Measurements from ENCODE around the gene DNAAF5. TPM values are rescaled to one million over a fixed set of nuclear protein-coding genes. Genes with fewer than 3 reads are reported as not detected.
A peak's percentile ranks its signal among the peaks of the same experiment; 100 is the strongest.

Gene DNAAF5
- polyA plus RNA-seq, 1 experiment = 12.6 TPM

- no peak overlapping the region for H3K4me3 ChIP-seq (ENCODE audit: low read depth, low read length)
- POLR2A ChIA-PET = no interaction called here
- no peaks in the 10 kb centered on the region for H3K27me3 ChIP-seq (ENCODE audit: control insufficient read depth, insufficient read depth, low read length)
- H3K27ac ChIP-seq (ENCODE audit: low read depth, low read length) = no peak overlapping the region
- TF ChIP-seq, protein P1, sequence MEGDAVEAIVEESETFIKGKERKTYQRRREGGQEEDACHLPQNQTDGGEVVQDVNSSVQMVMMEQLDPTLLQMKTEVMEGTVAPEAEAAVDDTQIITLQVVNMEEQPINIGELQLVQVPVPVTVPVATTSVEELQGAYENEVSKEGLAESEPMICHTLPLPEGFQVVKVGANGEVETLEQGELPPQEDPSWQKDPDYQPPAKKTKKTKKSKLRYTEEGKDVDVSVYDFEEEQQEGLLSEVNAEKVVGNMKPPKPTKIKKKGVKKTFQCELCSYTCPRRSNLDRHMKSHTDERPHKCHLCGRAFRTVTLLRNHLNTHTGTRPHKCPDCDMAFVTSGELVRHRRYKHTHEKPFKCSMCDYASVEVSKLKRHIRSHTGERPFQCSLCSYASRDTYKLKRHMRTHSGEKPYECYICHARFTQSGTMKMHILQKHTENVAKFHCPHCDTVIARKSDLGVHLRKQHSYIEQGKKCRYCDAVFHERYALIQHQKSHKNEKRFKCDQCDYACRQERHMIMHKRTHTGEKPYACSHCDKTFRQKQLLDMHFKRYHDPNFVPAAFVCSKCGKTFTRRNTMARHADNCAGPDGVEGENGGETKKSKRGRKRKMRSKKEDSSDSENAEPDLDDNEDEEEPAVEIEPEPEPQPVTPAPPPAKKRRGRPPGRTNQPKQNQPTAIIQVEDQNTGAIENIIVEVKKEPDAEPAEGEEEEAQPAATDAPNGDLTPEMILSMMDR (IDR thresholded peaks at IDR 0.05; ENCODE audit: low read depth, low read length) = no peak
- peaks cover 19% of the 10 kb centered on the region for H3K9me3 ChIP-seq (ENCODE audit: control insufficient read depth, insufficient read depth, low read length)
- CTCF ChIA-PET = interaction anchor here (1.0 kb wide), 1 partner anchor 51 kb away, joined by 6 read pairs; no protein-coding TSS in a partner anchor
- DNase-seq (ENCODE audit: low read depth, low spot score) = no peak
Measured at GRCh38 chr7:821688-822087, 95.2 kb downstream of the DNAAF5 start.

DNA sequence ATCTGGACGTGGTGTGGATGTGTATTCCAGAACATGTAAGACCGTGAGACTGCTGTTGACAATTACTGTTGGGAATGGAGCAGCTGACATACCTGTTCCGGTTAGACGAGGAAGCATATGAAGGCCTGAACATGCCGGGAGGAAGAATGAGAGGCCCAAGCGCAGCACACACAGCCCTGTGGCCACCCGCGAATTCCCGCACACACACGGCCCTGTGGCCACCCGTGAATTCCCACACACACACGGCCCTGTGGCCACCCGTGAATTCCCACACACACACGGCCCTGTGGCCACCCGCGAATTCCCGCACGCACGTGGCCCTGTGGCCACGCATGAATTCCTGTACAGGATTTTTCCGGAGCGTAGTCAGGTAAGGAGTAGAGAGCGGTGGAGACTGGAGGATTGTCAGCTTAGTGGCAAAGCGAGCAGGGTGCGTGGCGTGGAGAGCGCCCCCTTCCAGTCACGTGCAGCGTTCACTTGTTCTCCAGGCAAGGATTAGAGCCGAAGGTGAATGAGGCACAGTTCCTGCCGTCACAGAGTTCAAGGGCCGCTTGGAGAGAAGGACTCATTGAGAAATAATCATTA, 96.3 kb downstream of the DNAAF5 start:
- Histone ChIP-seq H3K27me3 (ENCODE audit: control insufficient read depth, insufficient read depth, low read length) (no peaks in the 10 kb centered on the region), H3K27ac (ENCODE audit: low read depth, low read length) (no peak overlapping the region), H3K4me3 (ENCODE audit: low read depth, low read length) (no peak overlapping the region), H3K9me3 (ENCODE audit: control insufficient read depth, insufficient read depth, low read length) (peaks cover 19% of the 10 kb centered on the region)
- no peak for DNase-seq (ENCODE audit: low read depth, low spot score)
- POLR2A ChIA-PET = no interaction called here
- CTCF ChIA-PET = no interaction called here
- TF ChIP-seq, protein P1 (IDR thresholded peaks at IDR 0.05; ENCODE audit: low read depth, low read length) = no peak

- ChIA-PET CTCF (no interaction called here), POLR2A (no interaction called here)
- H3K27me3 ChIP-seq (ENCODE audit: control insufficient read depth, insufficient read depth, low read length) = no peaks in the 10 kb centered on the region
- H3K4me3 ChIP-seq (ENCODE audit: low read depth, low read length) = no peak overlapping the region
- H3K9me3 ChIP-seq (ENCODE audit: control insufficient read depth, insufficient read depth, low read length) = peaks cover 14% of the 10 kb centered on the region
- TF ChIP-seq, protein P1 (IDR thresholded peaks at IDR 0.05; ENCODE audit: low read depth, low read length) = no peak
- no peak overlapping the region for H3K27ac ChIP-seq (ENCODE audit: low read depth, low read length)
- DNase-seq (ENCODE audit: low read depth, low spot score) = no peak
Measured at GRCh38 chr7:823649-824048, 97.2 kb downstream of the DNAAF5 start.

DNA sequence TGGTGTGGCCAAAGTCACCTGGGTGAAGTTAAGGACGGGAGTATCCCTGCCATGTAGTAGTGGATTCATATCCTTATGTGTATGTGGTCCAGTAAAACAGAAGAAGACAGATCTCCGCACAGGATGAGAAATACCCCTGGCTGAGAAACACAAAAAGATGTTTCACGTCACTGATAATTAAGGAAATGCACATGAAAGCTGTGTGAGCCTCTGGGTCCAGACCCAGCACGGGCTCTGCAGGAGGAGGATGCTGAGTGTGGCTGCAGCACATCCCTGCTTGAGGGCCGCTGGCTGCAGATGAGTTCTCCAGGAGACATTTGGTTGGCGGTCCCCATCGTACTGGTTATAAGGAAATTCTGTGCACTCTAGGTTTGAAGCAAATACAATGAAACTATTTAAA, 97.6 kb downstream of the DNAAF5 start:
- H3K27me3 ChIP-seq (ENCODE audit: control insufficient read depth, insufficient read depth, low read length) = no peaks in the 10 kb centered on the region
- ChIA-PET CTCF (interaction anchor here (0.6 kb wide), 1 partner anchor 140 kb away, joined by 3 read pairs; no protein-coding TSS in a partner anchor), POLR2A (no interaction called here)
- TF ChIP-seq, protein P1 (IDR thresholded peaks at IDR 0.05; ENCODE audit: low read depth, low read length) = no peak
- H3K4me3 ChIP-seq (ENCODE audit: low read depth, low read length) = no peak overlapping the region
- no peak overlapping the region for H3K27ac ChIP-seq (ENCODE audit: low read depth, low read length)
- H3K9me3 ChIP-seq (ENCODE audit: control insufficient read depth, insufficient read depth, low read length) = peaks cover 11% of the 10 kb centered on the region
- no peak for DNase-seq (ENCODE audit: low read depth, low spot score)

DNA sequence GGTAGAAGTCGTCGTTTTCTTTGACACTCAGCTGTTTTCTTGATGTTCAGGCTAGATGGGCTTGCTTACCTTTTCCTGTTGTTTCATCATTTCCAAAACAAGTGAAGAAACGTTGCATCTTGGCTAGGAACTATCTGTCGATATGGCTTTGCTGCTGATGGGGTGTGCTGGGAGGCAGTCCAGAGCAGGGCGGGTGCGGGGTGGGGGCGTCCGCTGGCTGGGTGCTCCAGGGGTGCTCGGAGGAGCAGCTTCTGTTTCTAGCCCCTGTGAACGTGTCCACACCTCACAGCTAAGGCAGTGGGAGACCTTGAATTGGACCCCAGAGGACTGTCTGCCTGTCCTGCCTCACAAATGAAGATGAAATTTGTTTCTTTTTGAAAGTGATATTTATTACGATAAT, 98.2 kb downstream of the DNAAF5 start:
- TF ChIP-seq, protein P1 (IDR thresholded peaks at IDR 0.05; ENCODE audit: low read depth, low read length) = no peak
- ChIA-PET POLR2A (no interaction called here), CTCF (interaction anchor here (0.6 kb wide), 1 partner anchor 140 kb away, joined by 3 read pairs; no protein-coding TSS in a partner anchor)
- no peak overlapping the region for H3K4me3 ChIP-seq (ENCODE audit: low read depth, low read length)
- peak overlapping the region; percentile 11 for H3K27ac ChIP-seq (ENCODE audit: low read depth, low read length)
- H3K27me3 ChIP-seq (ENCODE audit: control insufficient read depth, insufficient read depth, low read length) = no peaks in the 10 kb centered on the region
- H3K9me3 ChIP-seq (ENCODE audit: control insufficient read depth, insufficient read depth, low read length) = peaks cover 11% of the 10 kb centered on the region
- DNase-seq (ENCODE audit: low read depth, low spot score) = no peak

Data from AG04450 (cell line).